CD1c-positive myeloid dendritic cell (primary cell): ENCODE results near the gene TSPAN4.

Experiments used
- DNase-seq: peaks from one replicate; pipeline ENCODE4 v3.0.0-alpha.2; 2016; ENCODE audit errors: extremely low spot score

TSPAN4 gene

GRCh38 chr11:911031-911889 is 68.6 kb downstream of the TSPAN4 start:
- peak; percentile 89 for DNase-seq

- DNase-seq = no peak
Observed at GRCh38 chr11:911890-912219, 69.2 kb downstream of the TSPAN4 start.

GRCh38 chr11:912266-912665 is 69.6 kb downstream of the TSPAN4 start:
- DNase-seq = no peak

- no peak for DNase-seq
Observed at GRCh38 chr11:913043-913442, 70.4 kb downstream of the TSPAN4 start.

GRCh38 chr11:914204-914603 is 71.6 kb downstream of the TSPAN4 start:
- no peak for DNase-seq

- peak; percentile 59 for DNase-seq
Observed at GRCh38 chr11:914747-915501, 72.3 kb downstream of the TSPAN4 start.
